Measurements from ENCODE around the gene SERPINB13.

SERPINB13 gene

DNA sequence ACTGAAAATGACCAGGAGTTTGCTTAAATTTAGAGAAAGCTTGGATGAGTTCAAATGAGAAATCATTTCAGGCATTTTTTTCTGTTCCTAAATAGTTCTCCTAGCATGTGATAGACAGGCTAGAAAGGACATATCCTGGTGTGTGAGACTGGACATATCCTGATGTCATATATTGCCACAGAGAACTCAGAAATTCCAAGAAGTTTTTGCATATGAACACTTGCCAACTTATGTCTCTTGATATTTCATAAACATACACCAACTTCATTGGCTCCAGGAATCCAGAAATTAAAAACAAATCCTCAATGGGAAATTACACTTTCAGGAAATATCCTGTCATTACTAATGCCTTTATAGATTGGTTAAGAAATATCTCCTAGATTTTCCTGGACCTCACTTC lies 59.8 kb downstream of the SERPINB13 start:
- no peak overlapping the region for H3K4me3 ChIP-seq (ENCODE audit: low read length)
- no peak for TF ChIP-seq CTCF (conservative IDR thresholded peaks at IDR 0.05; ENCODE audit: low read depth, low read length)
- DNase-seq (ENCODE audit: low read depth) = no peak

GRCh38 chr18:63648241-63648640 lies 61.1 kb downstream of the SERPINB13 start:
- no peak for TF ChIP-seq CTCF (conservative IDR thresholded peaks at IDR 0.05; ENCODE audit: low read depth, low read length)
- DNase-seq (ENCODE audit: low read depth) = peak; percentile 68
- no peak overlapping the region for H3K4me3 ChIP-seq (ENCODE audit: low read length)
